DND-41 (cell line): ENCODE measurements around the gene HUS1B.

Experiments used
- ATAC-seq: fragments of 200-7000 bp; cut with Tn5 transposase; 3 replicates; pipeline ENCODE4 v1.9.1; 2021; ENCODE audit warnings: low read depth; ENCODE audit not compliant: insufficient read depth
- DNase-seq: peaks from one replicate; pipeline ENCODE4 v3.0.0-alpha.2; 2020
- H2AFZ ChIP-seq: 2 replicates; pipeline ENCODE4 v1.6.0; 2012; ENCODE audit warnings: low read depth, low read length
- H3K27ac ChIP-seq: 2 replicates; pipeline ENCODE4 v1.5.1; 2012; ENCODE audit warnings: low read length, inconsistent platforms
- H3K27me3 ChIP-seq: fragments of 200-600 bp; sonication (generic); 2 replicates; pipeline ENCODE4 v1.6.0; 2012; ENCODE audit warnings: low read length, mild to moderate bottlenecking, inconsistent platforms; ENCODE audit not compliant: insufficient read depth, poor library complexity
- H3K36me3 ChIP-seq: 2 replicates; pipeline ENCODE4 v1.5.1; 2012; ENCODE audit warnings: low read length, inconsistent platforms; ENCODE audit not compliant: insufficient read depth
- H3K4me1 ChIP-seq: 2 replicates; pipeline ENCODE4 v1.5.1; 2012; ENCODE audit warnings: mild to moderate bottlenecking, low read length; ENCODE audit not compliant: insufficient read depth
- H3K4me2 ChIP-seq: 2 replicates; pipeline ENCODE4 v1.6.0; 2012; ENCODE audit warnings: mild to moderate bottlenecking, moderate library complexity, low read length, inconsistent platforms; ENCODE audit not compliant: insufficient read depth
- H3K4me3 ChIP-seq, 2 experiments: fragments of 200-600 bp in 1 of 2; shearing (Covaris generic) in 1 of 2; 2 replicates each; pipeline ENCODE4 v1.5.1; 2012 to 2016; ENCODE audit warnings: inconsistent platforms in 2 of 2, low read length in 2 of 2, mild to moderate bottlenecking in 2 of 2, low read depth in 1 of 2, moderate library complexity in 1 of 2
- H3K79me2 ChIP-seq: 2 replicates; pipeline ENCODE4 v1.6.0; 2012; ENCODE audit warnings: low read length, inconsistent platforms; ENCODE audit not compliant: insufficient read depth
- H3K9ac ChIP-seq: 2 replicates; pipeline ENCODE4 v1.6.0; 2012; ENCODE audit warnings: low read depth, mild to moderate bottlenecking, inconsistent platforms, low read length, moderate library complexity
- H3K9me3 ChIP-seq: 2 replicates; pipeline ENCODE4 v1.5.1; 2012; ENCODE audit warnings: low read length, moderate library complexity, mild to moderate bottlenecking, inconsistent platforms; ENCODE audit not compliant: insufficient read depth, severe bottlenecking
- H4K20me1 ChIP-seq: 2 replicates; pipeline ENCODE4 v1.6.0; 2012; ENCODE audit warnings: low read length; ENCODE audit not compliant: insufficient read depth
- EZH2 ChIP-seq: IDR thresholded peaks from 3 replicates; pipeline ENCODE4 v1.6.1; 2012; ENCODE audit warnings: borderline replicate concordance, low read depth, mild to moderate bottlenecking, moderate library complexity, low read length, inconsistent platforms; ENCODE audit not compliant: severe bottlenecking
- TF ChIP-seq, protein P1 (sequence below): IDR thresholded peaks from 2 replicates; pipeline ENCODE4 v1.5.1; 2012; ENCODE audit warnings: borderline replicate concordance, low read length, moderate library complexity, mild to moderate bottlenecking; ENCODE audit not compliant: poor library complexity, severe bottlenecking; ENCODE audit errors: extremely low read depth

HUS1B gene

DNA sequence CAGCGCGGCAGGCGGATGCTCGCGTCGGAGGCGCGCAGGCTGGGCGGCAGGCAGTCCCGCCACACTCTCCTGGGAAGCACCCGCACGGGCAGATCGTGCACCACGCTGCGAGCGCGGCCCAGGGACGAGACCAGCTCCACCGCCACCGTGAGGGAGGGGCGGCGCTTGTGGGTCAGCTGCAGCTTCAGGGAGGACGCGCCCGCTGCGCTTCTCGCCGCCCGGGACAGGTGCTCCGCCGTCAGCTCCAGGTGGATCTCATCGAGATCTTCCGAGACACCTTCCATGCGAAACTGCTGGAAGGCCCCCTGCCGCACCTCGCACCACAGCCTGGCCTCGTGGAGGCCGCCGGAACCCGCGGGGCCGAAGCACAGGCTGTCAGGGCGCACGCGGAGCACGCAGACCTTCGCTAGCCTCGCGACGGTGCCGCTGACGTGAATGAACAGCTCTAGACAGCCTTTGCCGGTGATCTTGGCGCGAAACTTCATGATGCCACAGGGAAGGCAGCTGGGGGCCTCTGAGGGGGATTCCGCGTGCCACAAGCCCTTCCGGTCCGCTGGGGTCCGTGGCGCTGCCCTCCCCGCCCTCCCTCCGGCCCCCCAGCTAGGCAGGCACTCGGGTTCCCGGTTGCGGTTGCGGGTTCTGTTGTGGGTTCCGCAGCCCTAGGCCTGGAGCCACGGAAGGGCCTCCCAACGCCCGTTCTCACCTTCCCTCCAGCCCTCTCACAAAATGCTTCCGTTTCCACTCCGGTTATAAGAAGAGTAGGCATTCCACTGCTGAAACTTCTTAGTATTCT, at the start of gene HUS1B:
HUS1B (minus strand) TSS at position 641 of the 793 bp plus-strand sequence; CDS start at position 485, 156 bp downstream.
- H3K4me1 ChIP-seq = peaks cover 23% of the 10 kb centered on the region
- H2AFZ ChIP-seq = no peak within 1 kb of the TSS
- H3K27ac ChIP-seq = no peak within 1 kb of the TSS
- no peak within 1 kb of the TSS for H3K9ac ChIP-seq
- peaks cover 21% of the 10 kb centered on the region for H4K20me1 ChIP-seq
- H3K36me3 ChIP-seq = 0 out of 2 replicates have a peak, but pooled peaks cover 3% of the 10 kb centered on the region
- H3K9me3 ChIP-seq = no peaks in the 10 kb centered on the region
- H3K79me2 ChIP-seq = peaks cover 20% of the 10 kb centered on the region
- H3K4me2 ChIP-seq = no peak within 1 kb of the TSS
- no peak for DNase-seq
- H3K4me3 ChIP-seq = no peak within 1 kb of the TSS
- ATAC-seq = no peak
- TF ChIP-seq, protein P1, sequence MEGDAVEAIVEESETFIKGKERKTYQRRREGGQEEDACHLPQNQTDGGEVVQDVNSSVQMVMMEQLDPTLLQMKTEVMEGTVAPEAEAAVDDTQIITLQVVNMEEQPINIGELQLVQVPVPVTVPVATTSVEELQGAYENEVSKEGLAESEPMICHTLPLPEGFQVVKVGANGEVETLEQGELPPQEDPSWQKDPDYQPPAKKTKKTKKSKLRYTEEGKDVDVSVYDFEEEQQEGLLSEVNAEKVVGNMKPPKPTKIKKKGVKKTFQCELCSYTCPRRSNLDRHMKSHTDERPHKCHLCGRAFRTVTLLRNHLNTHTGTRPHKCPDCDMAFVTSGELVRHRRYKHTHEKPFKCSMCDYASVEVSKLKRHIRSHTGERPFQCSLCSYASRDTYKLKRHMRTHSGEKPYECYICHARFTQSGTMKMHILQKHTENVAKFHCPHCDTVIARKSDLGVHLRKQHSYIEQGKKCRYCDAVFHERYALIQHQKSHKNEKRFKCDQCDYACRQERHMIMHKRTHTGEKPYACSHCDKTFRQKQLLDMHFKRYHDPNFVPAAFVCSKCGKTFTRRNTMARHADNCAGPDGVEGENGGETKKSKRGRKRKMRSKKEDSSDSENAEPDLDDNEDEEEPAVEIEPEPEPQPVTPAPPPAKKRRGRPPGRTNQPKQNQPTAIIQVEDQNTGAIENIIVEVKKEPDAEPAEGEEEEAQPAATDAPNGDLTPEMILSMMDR = no peak
- no peak for TF ChIP-seq EZH2
- no peaks in the 10 kb centered on the region for H3K27me3 ChIP-seq

DNA sequence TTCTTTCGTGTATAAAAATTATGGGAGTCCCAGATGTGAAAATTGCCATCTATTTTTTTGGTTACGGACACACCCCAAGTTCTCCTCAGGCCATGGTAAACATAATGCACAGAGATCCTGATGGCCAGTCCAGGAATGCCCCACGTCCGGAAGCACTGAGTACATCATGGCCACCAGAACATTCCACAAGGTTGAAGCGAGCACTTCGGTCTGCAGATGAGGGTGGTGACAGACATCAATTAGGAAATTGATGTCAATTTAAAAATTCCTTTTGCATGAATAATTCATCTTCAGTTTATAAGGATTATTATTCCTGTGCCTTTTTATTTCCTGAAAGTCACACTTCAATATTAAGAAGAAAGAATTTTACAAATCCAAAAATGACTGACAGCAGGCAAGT, 49.2 kb upstream of the HUS1B start:
- H3K4me2 ChIP-seq = no peak overlapping the region
- no peaks in the 10 kb centered on the region for H4K20me1 ChIP-seq
- peaks cover 18% of the 10 kb centered on the region for H3K4me1 ChIP-seq
- no peaks in the 10 kb centered on the region for H3K79me2 ChIP-seq
- H2AFZ ChIP-seq = no peak overlapping the region
- H3K9ac ChIP-seq = no peak overlapping the region
- TF ChIP-seq, protein P1 = no peak
- TF ChIP-seq EZH2 = no peak
- no peak for DNase-seq
- H3K27me3 ChIP-seq = no peaks in the 10 kb centered on the region
- H3K36me3 ChIP-seq = no peaks in the 10 kb centered on the region
- H3K27ac ChIP-seq = no peak overlapping the region
- H3K9me3 ChIP-seq = no peaks in the 10 kb centered on the region
- H3K4me3 ChIP-seq = no peak overlapping the region
- no peak for ATAC-seq

DNA sequence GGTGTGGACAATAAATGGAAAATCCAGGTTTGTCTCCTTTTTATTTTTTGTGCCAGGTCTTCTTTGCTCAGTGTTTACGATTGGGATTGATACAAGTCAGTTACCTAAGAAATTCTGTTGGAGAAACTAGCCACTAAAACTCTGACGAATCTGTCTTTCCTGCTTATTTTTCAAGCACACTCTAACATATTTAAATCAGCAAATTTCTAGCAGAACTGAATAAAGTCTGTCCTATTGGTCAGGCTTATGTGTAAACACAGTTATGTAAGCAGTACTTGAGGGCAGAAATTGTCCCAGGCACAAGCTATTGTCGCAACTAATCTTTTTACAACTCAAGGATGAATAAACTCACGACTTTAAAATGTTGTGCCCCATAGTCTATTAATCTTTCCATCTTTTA, 48.1 kb upstream of the HUS1B start:
- H3K9me3 ChIP-seq = no peaks in the 10 kb centered on the region
- H3K9ac ChIP-seq = no peak overlapping the region
- no peak overlapping the region for H3K4me2 ChIP-seq
- H3K79me2 ChIP-seq = no peaks in the 10 kb centered on the region
- peaks cover 7% of the 10 kb centered on the region for H3K4me1 ChIP-seq
- ATAC-seq (no peak), DNase-seq (no peak)
- no peaks in the 10 kb centered on the region for H3K36me3 ChIP-seq
- no peak overlapping the region for H3K4me3 ChIP-seq
- no peak overlapping the region for H3K27ac ChIP-seq
- H3K27me3 ChIP-seq = no peaks in the 10 kb centered on the region
- TF ChIP-seq, protein P1 = no peak
- no peak for TF ChIP-seq EZH2
- H2AFZ ChIP-seq = no peak overlapping the region
- H4K20me1 ChIP-seq = no peaks in the 10 kb centered on the region
